HG03095 (cell line): ENCODE results near the gene PLEKHA8.

ENCODE experiments used
- ATAC-seq: cut with Tn5 transposase; IDR thresholded peaks from one replicate; pipeline ENCODE4 v1.9.1; 2021; ENCODE audit warnings: moderate library complexity; ENCODE audit not compliant: unreplicated experiment

PLEKHA8 gene

GRCh38 chr7:30165590-30165989 lies 137.4 kb downstream of the PLEKHA8 start:
- no peak for ATAC-seq

GRCh38 chr7:30166155-30166840 lies 138.1 kb downstream of the PLEKHA8 start:
- ATAC-seq: no peak

- no peak for ATAC-seq
Measured at GRCh38 chr7:30166841-30167235, 138.6 kb downstream of the PLEKHA8 start.

- no peak for ATAC-seq
Measured at GRCh38 chr7:30167901-30168300, 139.7 kb downstream of the PLEKHA8 start.

- no peak for ATAC-seq
Measured at GRCh38 chr7:30168835-30169573, 140.8 kb downstream of the PLEKHA8 start.

GRCh38 chr7:30169579-30169978 lies 141.4 kb downstream of the PLEKHA8 start:
- no peak for ATAC-seq

GRCh38 chr7:30170476-30171205 lies 142.4 kb downstream of the PLEKHA8 start:
- ATAC-seq: no peak

GRCh38 chr7:30171766-30172447 lies 143.7 kb downstream of the PLEKHA8 start:
- no peak for ATAC-seq

- no peak for ATAC-seq
Measured at GRCh38 chr7:30172451-30172850, 144.2 kb downstream of the PLEKHA8 start.

- no peak for ATAC-seq
Measured at GRCh38 chr7:30173058-30173897, 145.1 kb downstream of the PLEKHA8 start.

- ATAC-seq: no peak
Measured at GRCh38 chr7:30175180-30175579, 147.0 kb downstream of the PLEKHA8 start.

GRCh38 chr7:30175636-30176147 lies 147.5 kb downstream of the PLEKHA8 start:
- no peak for ATAC-seq

GRCh38 chr7:30176463-30177109 lies 148.4 kb downstream of the PLEKHA8 start:
- no peak for ATAC-seq

GRCh38 chr7:30177186-30177585 lies 149.0 kb downstream of the PLEKHA8 start:
- no peak for ATAC-seq

- ATAC-seq: no peak
Measured at GRCh38 chr7:30177965-30178364, 149.8 kb downstream of the PLEKHA8 start.

- peak; percentile 87 for ATAC-seq
Measured at GRCh38 chr7:30178748-30179436, 150.7 kb downstream of the PLEKHA8 start.
